ENCODE results near the gene KATNAL2. TPM values are rescaled to one million over a fixed set of nuclear protein-coding genes. Genes with fewer than 3 reads are reported as not detected.

Gene KATNAL2
- total and polyA plus RNA-seq, 10 of the 15 experiments (the other 5 are each of a cell fraction or from before 2014, with no cell fraction given), result 0.20 to 2.4 (median 1.7) TPM

- POLR2A ChIA-PET, result interaction anchor here (0.5 kb wide), 1 partner anchor 844 kb away, joined by 3 read pairs; no protein-coding TSS in a partner anchor
- CTCF ChIA-PET, result interaction anchor here (0.8 to 1.8 kb wide), 3 partner anchors 9 to 11 kb away, joined by 3 to 5 read pairs (median 5); no protein-coding TSS in a partner anchor
- H3K79me2 ChIP-seq (ENCODE audit: control insufficient read depth, insufficient read depth, low read length), result no peaks in the 10 kb centered on the region
- DNase-seq (ENCODE audit: low read depth, low spot score) (no peak), FAIRE-seq (no peak), ATAC-seq (no peak)
- no peak overlapping the region for H3K4me3 ChIP-seq
- BruUV-seq (replicated peaks), result no TSS peak
- H3K27ac ChIP-seq (ENCODE audit: control insufficient read depth, insufficient read depth), result no peak overlapping the region
- H3K9ac ChIP-seq (ENCODE audit: control insufficient read depth, insufficient read depth, low read length), result no peak overlapping the region
- H3K9me3 ChIP-seq (replicated peaks; ENCODE audit: control insufficient read depth, insufficient read depth, low read length), result no peaks in the 10 kb centered on the region
- H2AFZ ChIP-seq (ENCODE audit: control insufficient read depth, low read depth, low read length), result no peak overlapping the region
- H3K4me1 ChIP-seq (ENCODE audit: control insufficient read depth, insufficient read depth, low read length), result no peaks in the 10 kb centered on the region
- SMC1A ChIA-PET (ENCODE audit: uncharacterized antibody, unreplicated experiment), result no interaction called here
- RAD21 ChIA-PET (ENCODE audit: unreplicated experiment), result no interaction called here
- H4K20me1 ChIP-seq (ENCODE audit: control insufficient read depth, insufficient read depth), result no peaks in the 10 kb centered on the region
- WGBS (ENCODE audit: insufficient coverage, insufficient replicate concordance, low lambda C conversion rate, missing lambda C conversion rate), result 23% methylated on average over 1 of the region's 1 CpG
- no peaks in the 10 kb centered on the region; a peak in 1 of 4 replicates for H3K27me3 ChIP-seq (replicated peaks in 1 of 2; ENCODE audit: control insufficient read depth in 2 of 2, insufficient read depth in 2 of 2, low read length in 1 of 2)
- intact Hi-C loops (cut with micrococcal nuclease; ENCODE audit: unreplicated experiment) (no loop called here), in situ Hi-C loops (cut with MboI) (no loop called here)
- no peak overlapping the region for H3K4me2 ChIP-seq (ENCODE audit: control insufficient read depth, insufficient read depth)
- H3K36me3 ChIP-seq (ENCODE audit: control insufficient read depth in 2 of 2, insufficient read depth in 2 of 2, low read length in 1 of 2), result no peaks in the 10 kb centered on the region
- TF ChIP-seq ZBTB33 (IDR thresholded peaks at IDR 0.05) (no peak), MLLT1 (IDR thresholded peaks at IDR 0.05) (no peak), ZNF217 (IDR thresholded peaks at IDR 0.05) (no peak), NFYA (IDR thresholded peaks at IDR 0.05; ENCODE audit: borderline replicate concordance, low read depth, low read length) (no peak), ZSCAN29 (IDR thresholded peaks at IDR 0.05) (no peak), HSF1 (IDR thresholded peaks at IDR 0.05; ENCODE audit: low read depth, low read length) (no peak), RUNX3 (IDR thresholded peaks at IDR 0.05; ENCODE audit: low read length) (no peak), SP1 (IDR thresholded peaks at IDR 0.05; ENCODE audit: low read depth, low read length) (no peak), STAT3 (IDR thresholded peaks at IDR 0.05; ENCODE audit: low read depth, low read length) (no peak), E4F1 (IDR thresholded peaks at IDR 0.05; ENCODE audit: borderline replicate concordance, partially characterized antibody) (no peak), NR2F1 (conservative IDR thresholded peaks at IDR 0.05) (no peak), CREM (IDR thresholded peaks at IDR 0.05; ENCODE audit: low read depth) (no peak), POLR2AphosphoS2 (IDR thresholded peaks at IDR 0.05; ENCODE audit: low read depth, low read length) (no peak)
- TF ChIP-seq, protein P1, sequence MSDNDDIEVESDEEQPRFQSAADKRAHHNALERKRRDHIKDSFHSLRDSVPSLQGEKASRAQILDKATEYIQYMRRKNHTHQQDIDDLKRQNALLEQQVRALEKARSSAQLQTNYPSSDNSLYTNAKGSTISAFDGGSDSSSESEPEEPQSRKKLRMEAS (IDR thresholded peaks at IDR 0.05; ENCODE audit: low read depth, low read length), result no peak
- TF ChIP-seq, protein P2, sequence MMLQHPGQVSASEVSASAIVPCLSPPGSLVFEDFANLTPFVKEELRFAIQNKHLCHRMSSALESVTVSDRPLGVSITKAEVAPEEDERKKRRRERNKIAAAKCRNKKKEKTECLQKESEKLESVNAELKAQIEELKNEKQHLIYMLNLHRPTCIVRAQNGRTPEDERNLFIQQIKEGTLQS (IDR thresholded peaks at IDR 0.05; ENCODE audit: borderline replicate concordance, extremely low read depth, low read depth, low read length), result no peak
Measured at GRCh38 chr18:46939998-46940571, 22.7 kb downstream of the KATNAL2 start.
